Measurements from ENCODE around the gene CAB39L.

DNA sequence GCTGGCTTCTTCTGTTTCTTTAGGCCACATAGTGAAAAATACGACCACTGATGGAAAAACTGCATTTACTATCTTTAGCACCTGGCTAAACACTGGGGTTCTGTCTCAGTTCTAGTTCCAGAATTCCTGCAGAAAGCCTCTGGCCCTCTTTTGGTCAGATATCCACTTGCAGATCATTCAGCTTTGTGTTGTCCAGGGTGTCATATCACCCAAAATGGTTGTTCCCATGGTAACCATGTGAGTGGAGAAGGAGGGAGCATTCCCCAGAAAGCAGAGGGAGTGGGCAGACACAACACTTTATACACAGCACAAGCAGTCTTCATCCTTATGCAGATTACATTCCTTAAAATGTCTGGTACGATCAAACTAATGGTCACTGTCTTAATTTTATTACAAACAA is 73.5 kb downstream of the CAB39L start:
- TF ChIP-seq EZH2 (IDR thresholded peaks at IDR 0.05; ENCODE audit: insufficient read depth, poor library complexity, severe bottlenecking) = no peak
- no peak for TF ChIP-seq EZH2phosphoT487 (IDR thresholded peaks at IDR 0.05; ENCODE audit: insufficient read depth, low read depth)

Data from GM23248 (cell line).